SJSA1 (cell line): ENCODE data around the gene SUGP1. TPM values are rescaled to one million over a fixed set of nuclear protein-coding genes. Genes with fewer than 3 reads are reported as not detected.

Experiments
- DNase-seq, 2 experiments: peaks; one replicate each; pipeline ENCODE4 v3.0.0-alpha.2; 2015 to 2020; ENCODE audit warnings: low spot score in 2 of 2, low read depth in 1 of 2
- H3K27ac ChIP-seq: fragments of 250-450 bp; sonication (Bioruptor Pico); 2 replicates; pipeline ENCODE4 v1.5.1; 2020; ENCODE audit warnings: mild to moderate bottlenecking, moderate library complexity
- H3K27me3 ChIP-seq: fragments of 250-450 bp; sonication (Bioruptor Pico); replicated peaks from 2 replicates; pipeline ENCODE4 v1.5.1; 2020; ENCODE audit warnings: mild to moderate bottlenecking, moderate library complexity
- H3K36me3 ChIP-seq: fragments of 250-450 bp; sonication (Bioruptor Pico); 2 replicates; pipeline ENCODE4 v1.5.1; 2020; ENCODE audit warnings: mild to moderate bottlenecking
- H3K4me1 ChIP-seq: fragments of 250-450 bp; sonication (Bioruptor Pico); replicated peaks from 2 replicates; pipeline ENCODE4 v1.6.1; 2021; ENCODE audit warnings: mild to moderate bottlenecking
- H3K4me3 ChIP-seq: fragments of 250-450 bp; sonication (Bioruptor Pico); 2 replicates; pipeline ENCODE4 v1.5.1; 2020; ENCODE audit warnings: mild to moderate bottlenecking
- H3K9me3 ChIP-seq: fragments of 250-450 bp; sonication (Bioruptor Pico); replicated peaks from 2 replicates; pipeline ENCODE4 v1.5.1; 2020; ENCODE audit warnings: mild to moderate bottlenecking
- total RNA-seq: library from RNA; depleted of rRNA; stranded (reverse); fragments of >200 nt; shearing (Covaris generic); gene quantifications from 2 replicates; pipeline ENCODE4 v1.2.3, GENCODE V29; 2014; rRNA removed

Gene SUGP1
- total RNA-seq, 1 experiment from 2014 or later: 27.1 TPM

GRCh38 chr19:19230999-19231398, 89.3 kb downstream of the SUGP1 start:
- Histone ChIP-seq H3K4me1 (no peaks in the 10 kb centered on the region), H3K9me3 (peaks cover 17% of the 10 kb centered on the region), H3K27ac (no peak overlapping the region), H3K4me3 (no peak overlapping the region), H3K36me3 (no peaks in the 10 kb centered on the region), H3K27me3 (peaks cover 32% of the 10 kb centered on the region)
- DNase-seq: no peak

DNA sequence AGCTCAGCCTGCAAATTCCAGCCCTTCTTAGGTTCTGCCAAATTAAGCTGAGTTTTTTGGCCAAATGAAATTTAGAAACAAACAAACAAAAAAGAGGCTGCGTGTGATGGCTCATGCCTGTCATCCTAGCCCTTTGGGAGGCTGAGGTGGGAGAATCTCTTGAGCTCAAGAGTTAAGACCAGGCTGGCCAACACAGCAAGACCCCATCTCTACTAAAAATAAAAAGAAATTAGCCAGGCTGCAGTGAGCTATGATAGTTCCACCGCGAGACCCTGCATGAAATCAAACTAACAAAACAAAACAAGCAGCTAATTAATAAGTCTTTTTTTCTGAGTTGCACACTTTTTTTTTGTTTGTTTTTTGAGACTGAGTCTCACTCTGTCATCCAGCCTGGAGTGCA, 90.6 kb downstream of the SUGP1 start:
- Histone ChIP-seq H3K27me3 (peaks cover 33% of the 10 kb centered on the region), H3K4me1 (peaks cover 9% of the 10 kb centered on the region; the same call in 1 of the 2 replicates), H3K4me3 (no peak overlapping the region), H3K9me3 (peaks cover 7% of the 10 kb centered on the region), H3K36me3 (no peaks in the 10 kb centered on the region), H3K27ac (no peak overlapping the region)
- DNase-seq: no peak

DNA sequence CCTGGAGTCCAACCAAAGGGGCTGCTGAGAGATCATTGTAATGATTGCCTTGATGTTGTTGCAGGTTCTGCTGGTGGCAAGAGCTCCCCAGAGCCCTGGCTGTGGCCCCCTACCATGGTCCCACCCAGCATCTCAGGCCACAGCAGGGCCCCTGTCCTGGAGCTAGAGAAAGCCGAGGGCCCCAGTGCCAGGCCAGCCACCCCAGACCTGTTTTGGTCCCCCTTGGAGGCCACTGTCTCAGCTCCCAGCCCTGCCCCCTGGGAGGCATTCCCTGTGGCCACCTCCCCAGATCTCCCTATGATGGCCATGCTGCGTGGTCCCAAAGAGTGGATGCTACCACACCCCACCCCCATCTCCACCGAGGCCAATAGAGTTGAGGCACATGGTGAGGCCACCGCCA, 93.1 kb downstream of the SUGP1 start:
- Histone ChIP-seq H3K27ac (no peak overlapping the region), H3K27me3 (peaks cover 40% of the 10 kb centered on the region), H3K4me3 (no peak overlapping the region), H3K36me3 (no peaks in the 10 kb centered on the region), H3K9me3 (no peaks in the 10 kb centered on the region), H3K4me1 (peaks cover 9% of the 10 kb centered on the region; the same call in 1 of the 2 replicates)
- no peak for DNase-seq

GRCh38 chr19:19226663-19227062, 93.6 kb downstream of the SUGP1 start:
- H3K4me3 ChIP-seq: no peak overlapping the region
- H3K27me3 ChIP-seq: peaks cover 38% of the 10 kb centered on the region
- no peak for DNase-seq
- H3K27ac ChIP-seq: no peak overlapping the region
- H3K4me1 ChIP-seq: peaks cover 9% of the 10 kb centered on the region; the same call in 1 of the 2 replicates
- H3K36me3 ChIP-seq: no peaks in the 10 kb centered on the region
- no peaks in the 10 kb centered on the region for H3K9me3 ChIP-seq

DNA sequence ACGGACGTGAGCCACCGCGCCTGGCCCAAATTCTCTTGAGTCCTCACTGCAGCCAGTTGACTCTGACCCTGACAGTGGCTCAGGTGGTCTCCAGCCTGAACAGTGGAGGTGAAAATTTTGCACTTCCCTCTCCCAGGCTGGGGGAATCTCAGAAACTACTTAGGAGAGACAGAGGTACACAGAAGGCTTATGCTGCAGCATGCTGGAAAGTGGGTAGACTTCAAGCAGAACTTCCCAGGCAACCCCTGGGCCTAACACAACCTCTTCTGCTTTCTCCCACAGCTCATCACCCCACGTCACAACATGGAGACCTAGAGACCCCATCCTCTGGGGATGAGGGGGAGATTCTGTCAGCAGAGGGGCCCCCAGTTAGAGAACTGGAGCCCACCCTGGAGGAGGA, 94.1 kb downstream of the SUGP1 start:
- no peaks in the 10 kb centered on the region for H3K36me3 ChIP-seq
- no peaks in the 10 kb centered on the region for H3K9me3 ChIP-seq
- peaks cover 9% of the 10 kb centered on the region; the same call in 1 of the 2 replicates for H3K4me1 ChIP-seq
- H3K27ac ChIP-seq: no peak overlapping the region
- no peak overlapping the region for H3K4me3 ChIP-seq
- no peak for DNase-seq
- peaks cover 36% of the 10 kb centered on the region for H3K27me3 ChIP-seq

Other genes with a start within 250 kb of the SUGP1 start
- 18.3 and 23.5 TPM in 2 replicates for gene TMEM161A, start 182.0 kb downstream of the SUGP1 start, total RNA-seq
- 0.11 TPM in 1 of 2 replicates, not detected in the other for gene MEF2B, start 150.2 kb downstream of the SUGP1 start, total RNA-seq
- gene BORCS8, start 128.4 kb downstream of the SUGP1 start, total RNA-seq: 22.7 and 33.8 TPM in 2 replicates
- gene RFXANK, start 128.3 kb downstream of the SUGP1 start, total RNA-seq: 47.7 and 171 TPM in 2 replicates
- 29.2 and 29.5 TPM in 2 replicates for gene NR2C2AP, start 117.1 kb downstream of the SUGP1 start, total RNA-seq
- not detected in 2 replicates for gene NCAN, start 108.6 kb downstream of the SUGP1 start, total RNA-seq
- gene TM6SF2, start 47.2 kb downstream of the SUGP1 start, total RNA-seq: 0.31 and 1.1 TPM in 2 replicates
- 19.7 and 30.1 TPM in 2 replicates for gene MAU2, start 320 bp upstream of the SUGP1 start, total RNA-seq
- 41.5 and 45.9 TPM in 2 replicates for gene GATAD2A, start 85.2 kb upstream of the SUGP1 start, total RNA-seq
- 0.69 and 0.74 TPM in 2 replicates for gene TSSK6, start 195.0 kb upstream of the SUGP1 start, total RNA-seq
- 118 and 130 TPM in 2 replicates for gene NDUFA13, start 195.7 kb upstream of the SUGP1 start, total RNA-seq
- gene YJEFN3, start 208.4 kb upstream of the SUGP1 start, total RNA-seq: 1.6 and 1.8 TPM in 2 replicates
- 0.03 TPM in 1 of 2 replicates, not detected in the other for gene CILP2, start 217.8 kb upstream of the SUGP1 start, total RNA-seq